Esophagus (tissue), 2 donors: Measurements from ENCODE around the gene TNFSF8. TPM values are rescaled to one million over a fixed set of nuclear protein-coding genes. Genes with fewer than 3 reads are reported as not detected.

ENCODE experiments used
- H3K27ac ChIP-seq, 2 donors: one replicate each; pipeline ENCODE4 v1.5.1; 2013; ENCODE audit warnings: low read depth in 2 of 2, mild to moderate bottlenecking in 2 of 2, inconsistent platforms in 1 of 2, low read length in 1 of 2, moderate library complexity in 1 of 2
- H3K27me3 ChIP-seq, 2 donors: one replicate each; pipeline ENCODE4 v1.6.1; 2013; ENCODE audit warnings: low read length in 2 of 2, control low read depth in 1 of 2, mild to moderate bottlenecking in 1 of 2; ENCODE audit not compliant: insufficient read depth in 2 of 2, control insufficient read depth in 1 of 2
- H3K36me3 ChIP-seq, 2 donors: one replicate each; pipeline ENCODE4 v1.6.1; 2013; ENCODE audit warnings: low read length in 1 of 2; ENCODE audit not compliant: control insufficient read depth in 2 of 2, insufficient read depth in 2 of 2
- H3K4me1 ChIP-seq, 2 donors: one replicate each; pipeline ENCODE4 v1.6.1; 2013; ENCODE audit warnings: low read length in 1 of 2; ENCODE audit not compliant: control insufficient read depth in 2 of 2, insufficient read depth in 2 of 2
- H3K4me3 ChIP-seq, 2 donors: one replicate each; pipeline ENCODE4 v1.5.1; 2013; ENCODE audit warnings: low read length in 2 of 2, mild to moderate bottlenecking in 2 of 2, low read depth in 1 of 2, moderate library complexity in 1 of 2
- H3K9me3 ChIP-seq, 2 donors: one replicate each; pipeline ENCODE4 v1.6.1; 2013; ENCODE audit warnings: mild to moderate bottlenecking in 2 of 2, low read depth in 1 of 2, low read length in 1 of 2, moderate library complexity in 1 of 2; ENCODE audit not compliant: control insufficient read depth in 2 of 2, insufficient read depth in 1 of 2
- WGBS, 2 donors: extraction: QIAGEN DNeasy Blood & Tissue Kit; methylation state at CpG; one replicate each; pipeline ENCODE4 v1.1.7; 2013; 5-methylcytosine and 5-hydroxymethylcytosine counted together
- polyA plus RNA-seq, 2 donors: library from polyadenylated mRNA; stranded (reverse); fragments of 200-250 nt; gene quantifications; one replicate each; pipeline ENCODE4 v1.2.3, GENCODE V29; 2013
- donor health status: healthy with polysubstance abuse.
- donor health status: Bipolar disorder and iron deficiency.

Gene TNFSF8
- polyA plus RNA-seq, 2 donors, result 0.18 to 0.47 TPM

- Histone ChIP-seq H3K36me3 (no peaks in the 10 kb centered on the region), H3K27ac (no peak overlapping the region), H3K27me3 (peaks cover 0 to 5% of the 10 kb centered on the region in 2 donors), H3K9me3 (no peaks in the 10 kb centered on the region), H3K4me3 (no peak overlapping the region), H3K4me1 (no peaks in the 10 kb centered on the region)
- WGBS, 2 donors, result 57 to 69% methylated on average over 2 of the region's 2 CpGs
These were observed 19.1 kb downstream of the TNFSF8 start for GRCh38 chr9:114911167-114911821.

- WGBS, 2 donors, result 51 to 72% methylated on average over 4 of the region's 4 CpGs
These were observed 19.9 kb downstream of the TNFSF8 start for GRCh38 chr9:114910541-114910940.

GRCh38 chr9:114909661-114910060 lies 20.7 kb downstream of the TNFSF8 start:
- WGBS, 2 donors, result 87 to 89% methylated on average over 1 of the region's 1 CpG
- peaks cover 0 to 5% of the 10 kb centered on the region in 2 donors for H3K27me3 ChIP-seq
- no peaks in the 10 kb centered on the region for H3K9me3 ChIP-seq
- H3K4me3 ChIP-seq, result no peak overlapping the region
- H3K36me3 ChIP-seq, result no peaks in the 10 kb centered on the region
- H3K4me1 ChIP-seq, result no peaks in the 10 kb centered on the region
- H3K27ac ChIP-seq, result no peak overlapping the region

More at GRCh38 chr9:114910541-114910940, 19.9 kb downstream of the TNFSF8 start:
- Histone ChIP-seq H3K4me1 (no peaks in the 10 kb centered on the region), H3K9me3 (no peaks in the 10 kb centered on the region), H3K4me3 (no peak overlapping the region), H3K36me3 (no peaks in the 10 kb centered on the region), H3K27me3 (peaks cover 0 to 5% of the 10 kb centered on the region in 2 donors), H3K27ac (no peak overlapping the region)

- WGBS, 2 donors, result 66% methylated on average over 6 of the region's 6 CpGs
- peaks cover 0 to 5% of the 10 kb centered on the region in 2 donors for H3K27me3 ChIP-seq
- no peaks in the 10 kb centered on the region for H3K36me3 ChIP-seq
- no peak overlapping the region for H3K27ac ChIP-seq
- no peaks in the 10 kb centered on the region for H3K4me1 ChIP-seq
- H3K9me3 ChIP-seq, result no peaks in the 10 kb centered on the region
- no peak overlapping the region for H3K4me3 ChIP-seq
These were observed 21.5 kb downstream of the TNFSF8 start for GRCh38 chr9:114908805-114909448.

- Histone ChIP-seq H3K27me3 (no peaks in the 10 kb centered on the region), H3K4me1 (no peaks in the 10 kb centered on the region), H3K36me3 (no peaks in the 10 kb centered on the region), H3K27ac (no peak overlapping the region), H3K9me3 (no peaks in the 10 kb centered on the region), H3K4me3 (no peak overlapping the region)
- WGBS, 2 donors, result 39 to 56% methylated on average over 3 of the region's 3 CpGs
These were observed 22.2 kb downstream of the TNFSF8 start for GRCh38 chr9:114908104-114908622.

GRCh38 chr9:114906922-114907571 lies 23.3 kb downstream of the TNFSF8 start:
- H3K27me3 ChIP-seq, result no peaks in the 10 kb centered on the region
- no peak overlapping the region for H3K4me3 ChIP-seq
- H3K4me1 ChIP-seq, result no peaks in the 10 kb centered on the region
- no peaks in the 10 kb centered on the region for H3K36me3 ChIP-seq
- H3K9me3 ChIP-seq, result no peaks in the 10 kb centered on the region
- no peak overlapping the region for H3K27ac ChIP-seq
- 55 to 68% methylated on average over 7 of the region's 7 CpGs for WGBS, 2 donors

GRCh38 chr9:114905170-114905940 lies 25.0 kb downstream of the TNFSF8 start:
- Histone ChIP-seq H3K9me3 (no peaks in the 10 kb centered on the region), H3K4me3 (no peak overlapping the region), H3K27ac (no peak overlapping the region), H3K27me3 (no peaks in the 10 kb centered on the region), H3K4me1 (no peaks in the 10 kb centered on the region), H3K36me3 (no peaks in the 10 kb centered on the region)
- 76 to 82% methylated on average over 7 of the region's 7 CpGs for WGBS, 2 donors

GRCh38 chr9:114902786-114903524 lies 27.4 kb downstream of the TNFSF8 start:
- Histone ChIP-seq H3K27me3 (no peaks in the 10 kb centered on the region), H3K36me3 (no peaks in the 10 kb centered on the region), H3K9me3 (no peaks in the 10 kb centered on the region), H3K4me3 (no peak overlapping the region), H3K4me1 (no peaks in the 10 kb centered on the region), H3K27ac (no peak overlapping the region)
- WGBS, 2 donors, result 73 to 77% methylated on average over 4 of the region's 4 CpGs
